HepG2 (cell line): ENCODE data around the gene SLC13A3.

ENCODE experiments used
- BHLHE40 ChIP-seq: IDR thresholded peaks from 2 replicates; pipeline ENCODE4 v1.6.1; 2011; ENCODE audit warnings: low read length, improper control_type of control experiment
- LCORL ChIP-seq, 2 experiments: fragments of 450-650 bp in 1 of 2; sonication (generic) in 1 of 2; formaldehyde crosslinking in 1 of 2; IDR thresholded peaks; 2 replicates each; pipeline versions ENCODE4 v1.5.0 to v1.6.1; 2017 to 2020; ENCODE audit warnings: antibody characterized with exemption in 1 of 2, missing genetic modification reagents in 1 of 2
- POLR2AphosphoS2 ChIP-seq: IDR thresholded peaks from 2 replicates; pipeline ENCODE4 v1.6.1; 2011; ENCODE audit warnings: low read depth, low read length, improper control_type of control experiment
- ZNF572 ChIP-seq: sonication (generic); formaldehyde crosslinking; IDR thresholded peaks from 2 replicates; pipeline ENCODE4 v1.5.1; 2020; ENCODE audit warnings: mild to moderate bottlenecking, missing genetic modification reagents
- TF ChIP-seq, protein P1 (sequence below): sonication (generic); formaldehyde crosslinking; IDR thresholded peaks from 2 replicates; pipeline ENCODE4 v1.5.0; 2020; ENCODE audit warnings: mild to moderate bottlenecking, missing genetic modification reagents, moderate library complexity
- TF ChIP-seq, protein P2 (sequence below): sonication (generic); formaldehyde crosslinking; IDR thresholded peaks from 2 replicates; pipeline ENCODE4 v1.4.0; 2020; ENCODE audit warnings: missing genetic modification reagents

DNA sequence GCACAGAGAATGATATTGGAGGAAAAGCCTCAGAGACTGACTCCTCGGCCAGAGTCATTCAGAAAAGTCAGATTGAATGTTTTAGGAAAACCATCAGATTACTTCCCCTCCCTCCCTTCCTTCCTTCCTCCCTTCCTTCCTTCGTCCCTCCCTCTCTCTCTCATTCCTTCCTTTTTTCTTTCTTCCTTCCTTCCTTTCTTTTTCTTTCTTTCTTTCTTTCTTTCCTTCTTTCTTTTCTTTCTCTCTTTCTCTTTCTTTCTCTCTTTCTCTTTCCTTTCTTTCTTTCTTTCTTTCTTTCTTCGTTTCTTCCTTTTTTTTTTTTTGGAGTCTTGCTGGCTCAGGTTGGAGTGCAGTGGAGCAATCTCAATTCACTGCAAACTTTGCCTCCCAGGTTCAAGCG lies 108.2 kb downstream of the SLC13A3 start:
- no peak for TF ChIP-seq ZNF572
- TF ChIP-seq, protein P1, sequence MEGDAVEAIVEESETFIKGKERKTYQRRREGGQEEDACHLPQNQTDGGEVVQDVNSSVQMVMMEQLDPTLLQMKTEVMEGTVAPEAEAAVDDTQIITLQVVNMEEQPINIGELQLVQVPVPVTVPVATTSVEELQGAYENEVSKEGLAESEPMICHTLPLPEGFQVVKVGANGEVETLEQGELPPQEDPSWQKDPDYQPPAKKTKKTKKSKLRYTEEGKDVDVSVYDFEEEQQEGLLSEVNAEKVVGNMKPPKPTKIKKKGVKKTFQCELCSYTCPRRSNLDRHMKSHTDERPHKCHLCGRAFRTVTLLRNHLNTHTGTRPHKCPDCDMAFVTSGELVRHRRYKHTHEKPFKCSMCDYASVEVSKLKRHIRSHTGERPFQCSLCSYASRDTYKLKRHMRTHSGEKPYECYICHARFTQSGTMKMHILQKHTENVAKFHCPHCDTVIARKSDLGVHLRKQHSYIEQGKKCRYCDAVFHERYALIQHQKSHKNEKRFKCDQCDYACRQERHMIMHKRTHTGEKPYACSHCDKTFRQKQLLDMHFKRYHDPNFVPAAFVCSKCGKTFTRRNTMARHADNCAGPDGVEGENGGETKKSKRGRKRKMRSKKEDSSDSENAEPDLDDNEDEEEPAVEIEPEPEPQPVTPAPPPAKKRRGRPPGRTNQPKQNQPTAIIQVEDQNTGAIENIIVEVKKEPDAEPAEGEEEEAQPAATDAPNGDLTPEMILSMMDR (CRISPR knock-in tag), result no peak
- TF ChIP-seq, protein P2, sequence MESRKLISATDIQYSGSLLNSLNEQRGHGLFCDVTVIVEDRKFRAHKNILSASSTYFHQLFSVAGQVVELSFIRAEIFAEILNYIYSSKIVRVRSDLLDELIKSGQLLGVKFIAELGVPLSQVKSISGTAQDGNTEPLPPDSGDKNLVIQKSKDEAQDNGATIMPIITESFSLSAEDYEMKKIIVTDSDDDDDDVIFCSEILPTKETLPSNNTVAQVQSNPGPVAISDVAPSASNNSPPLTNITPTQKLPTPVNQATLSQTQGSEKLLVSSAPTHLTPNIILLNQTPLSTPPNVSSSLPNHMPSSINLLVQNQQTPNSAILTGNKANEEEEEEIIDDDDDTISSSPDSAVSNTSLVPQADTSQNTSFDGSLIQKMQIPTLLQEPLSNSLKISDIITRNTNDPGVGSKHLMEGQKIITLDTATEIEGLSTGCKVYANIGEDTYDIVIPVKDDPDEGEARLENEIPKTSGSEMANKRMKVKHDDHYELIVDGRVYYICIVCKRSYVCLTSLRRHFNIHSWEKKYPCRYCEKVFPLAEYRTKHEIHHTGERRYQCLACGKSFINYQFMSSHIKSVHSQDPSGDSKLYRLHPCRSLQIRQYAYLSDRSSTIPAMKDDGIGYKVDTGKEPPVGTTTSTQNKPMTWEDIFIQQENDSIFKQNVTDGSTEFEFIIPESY, result no peak
- no peak for TF ChIP-seq BHLHE40
- TF ChIP-seq POLR2AphosphoS2, result no peak
- no peak for TF ChIP-seq LCORL (IDR thresholded peaks at IDR 0.05)
- no peak for TF ChIP-seq LCORL (CRISPR knock-in tag; IDR thresholded peaks at IDR 0.05)
